GM12878 (cell line): ENCODE data around the gene FBN3.

Experiments used
- CBX5 ChIP-seq: sonication (generic); IDR thresholded peaks from 2 replicates; pipeline ENCODE4 v1.6.1; 2016; ENCODE audit warnings: low read depth, moderate library complexity, mild to moderate bottlenecking, inconsistent platforms
- PAX5 ChIP-seq: IDR thresholded peaks from 2 replicates; pipeline ENCODE4 v1.6.1; 2011; ENCODE audit warnings: low read depth, low read length, borderline replicate concordance
- SIN3A ChIP-seq: IDR thresholded peaks from 2 replicates; pipeline ENCODE4 v1.6.1; 2012; ENCODE audit warnings: low read depth, low read length, improper control_type of control experiment

- TF ChIP-seq PAX5, result no peak
- TF ChIP-seq SIN3A, result no peak
- TF ChIP-seq CBX5, result no peak
Observed at GRCh38 chr19:8023371-8023770, 126.0 kb downstream of the FBN3 start.
